Adrenal gland (tissue), 5 donors: ENCODE measurements around the gene TEX22.

Experiments
- POLR2A ChIP-seq, 2 donors: fragments of 450-650 bp; IDR thresholded peaks; one replicate each; pipeline ENCODE4 v1.6.1; 2017; ENCODE audit warnings: antibody characterized with exemption in 2 of 2, mild to moderate bottlenecking in 2 of 2, moderate library complexity in 1 of 2
- TF ChIP-seq, protein P1 (sequence below), 6 experiments: fragments of 450-650 bp in 4 of 6; fragments of 200-600 bp in 2 of 6; sonication (generic) in 1 of 6; IDR thresholded peaks; 1 replicate in 5 of 6; 2 replicates in 1 of 6; pipeline versions ENCODE4 v1.5.1 to v1.8.0; 2016 to 2021; ENCODE audit warnings: antibody characterized with exemption in 6 of 6, mild to moderate bottlenecking in 2 of 6, moderate library complexity in 1 of 6
- donor health status: DM: no; HTN: no; CAD: no.

DNA sequence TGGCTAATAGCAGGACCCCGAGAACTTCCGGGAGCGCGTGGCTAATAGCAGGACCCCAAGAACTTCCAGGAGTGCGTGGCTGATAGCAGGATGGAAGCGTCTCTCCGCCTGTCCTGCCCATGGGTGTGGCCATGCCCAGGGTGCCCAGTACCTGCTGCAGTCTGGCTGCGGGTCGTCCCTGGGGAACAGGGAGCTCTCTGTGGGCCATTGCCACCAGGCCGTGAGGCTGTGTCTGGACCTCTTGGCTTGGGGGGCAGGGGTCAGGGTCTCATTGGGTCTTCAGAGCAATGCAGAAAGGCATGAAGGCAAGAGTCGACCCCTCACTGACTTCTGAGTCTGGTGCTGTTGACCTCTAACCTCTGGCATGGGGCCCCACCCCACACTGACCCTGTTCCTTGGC lies 48.3 kb upstream of the TEX22 start:
- TF ChIP-seq, protein P1, sequence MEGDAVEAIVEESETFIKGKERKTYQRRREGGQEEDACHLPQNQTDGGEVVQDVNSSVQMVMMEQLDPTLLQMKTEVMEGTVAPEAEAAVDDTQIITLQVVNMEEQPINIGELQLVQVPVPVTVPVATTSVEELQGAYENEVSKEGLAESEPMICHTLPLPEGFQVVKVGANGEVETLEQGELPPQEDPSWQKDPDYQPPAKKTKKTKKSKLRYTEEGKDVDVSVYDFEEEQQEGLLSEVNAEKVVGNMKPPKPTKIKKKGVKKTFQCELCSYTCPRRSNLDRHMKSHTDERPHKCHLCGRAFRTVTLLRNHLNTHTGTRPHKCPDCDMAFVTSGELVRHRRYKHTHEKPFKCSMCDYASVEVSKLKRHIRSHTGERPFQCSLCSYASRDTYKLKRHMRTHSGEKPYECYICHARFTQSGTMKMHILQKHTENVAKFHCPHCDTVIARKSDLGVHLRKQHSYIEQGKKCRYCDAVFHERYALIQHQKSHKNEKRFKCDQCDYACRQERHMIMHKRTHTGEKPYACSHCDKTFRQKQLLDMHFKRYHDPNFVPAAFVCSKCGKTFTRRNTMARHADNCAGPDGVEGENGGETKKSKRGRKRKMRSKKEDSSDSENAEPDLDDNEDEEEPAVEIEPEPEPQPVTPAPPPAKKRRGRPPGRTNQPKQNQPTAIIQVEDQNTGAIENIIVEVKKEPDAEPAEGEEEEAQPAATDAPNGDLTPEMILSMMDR (IDR thresholded peaks at IDR 0.05), result no peak
- TF ChIP-seq POLR2A (IDR thresholded peaks at IDR 0.05), result no peak
